ENCODE measurements around the gene MBNL3. TPM values are rescaled to one million over a fixed set of nuclear protein-coding genes. Genes with fewer than 3 reads are reported as not detected.

The MBNL3 gene
- total RNA-seq, 1 experiment from 2014 or later: 4.0 TPM

- TF ChIP-seq E2F5 (CRISPR knock-in tag; IDR thresholded peaks at IDR 0.05): no peak
- TF ChIP-seq ZNF416 (CRISPR knock-in tag; IDR thresholded peaks at IDR 0.05): no peak
- no peak for TF ChIP-seq ZNF138 (CRISPR knock-in tag; conservative IDR thresholded peaks at IDR 0.05)
- TF ChIP-seq AR (CRISPR knock-in tag; IDR thresholded peaks at IDR 0.05): no peak
- TF ChIP-seq MXD4 (CRISPR knock-in tag; IDR thresholded peaks at IDR 0.05; ENCODE audit: borderline replicate concordance): no peak
- TF ChIP-seq OVOL2 (CRISPR knock-in tag; IDR thresholded peaks at IDR 0.05; ENCODE audit: borderline replicate concordance): no peak
- TF ChIP-seq ZNF317 (CRISPR knock-in tag; IDR thresholded peaks at IDR 0.05; ENCODE audit: borderline replicate concordance, low read depth): no peak
- TF ChIP-seq SMAD3 (CRISPR knock-in tag; IDR thresholded peaks at IDR 0.05; ENCODE audit: borderline replicate concordance): no peak
- TF ChIP-seq AFF4 (CRISPR knock-in tag; IDR thresholded peaks at IDR 0.05; ENCODE audit: borderline replicate concordance): no peak
- no peak for TF ChIP-seq ARID4B (CRISPR knock-in tag; IDR thresholded peaks at IDR 0.05; ENCODE audit: borderline replicate concordance)
- TF ChIP-seq TEAD1 (CRISPR knock-in tag; IDR thresholded peaks at IDR 0.05): no peak
Observed at GRCh38 chrX:132468454-132468853, 20.4 kb downstream of the MBNL3 start (continued).

- POLR2A ChIA-PET: no interaction called here
- H3K4me3 Mint-ChIP-seq: no peak overlapping the region
- H3K9me3 Mint-ChIP-seq: no peaks in the 10 kb centered on the region
- H3K27ac Mint-ChIP-seq: no peak overlapping the region
- H3K36me3 Mint-ChIP-seq: no peaks in the 10 kb centered on the region
- ATAC-seq (no peak), DNase-seq (ENCODE audit: low spot score) (no peak)
- no peaks in the 10 kb centered on the region for H3K27me3 Mint-ChIP-seq (ENCODE audit: low read depth)
- CTCF ChIA-PET: interaction anchor here (0.6 kb wide), 1 partner anchor 1459 kb away, joined by 3 read pairs; no protein-coding TSS in a partner anchor
- H3K4me1 Mint-ChIP-seq: peaks cover 6% of the 10 kb centered on the region
- TF ChIP-seq ETV6 (CRISPR knock-in tag; IDR thresholded peaks at IDR 0.05): no peak
- TF ChIP-seq PREB (CRISPR knock-in tag; IDR thresholded peaks at IDR 0.05; ENCODE audit: borderline replicate concordance): no peak
- no peak for TF ChIP-seq TP53 (CRISPR knock-in tag; IDR thresholded peaks at IDR 0.05)
- TF ChIP-seq ZNF425 (CRISPR knock-in tag; conservative IDR thresholded peaks at IDR 0.05): no peak
- TF ChIP-seq NR2C2 (CRISPR knock-in tag; IDR thresholded peaks at IDR 0.05): no peak
- TF ChIP-seq STAT6 (CRISPR knock-in tag; conservative IDR thresholded peaks at IDR 0.05; ENCODE audit: low read depth): no peak
- TF ChIP-seq RELA (CRISPR knock-in tag; IDR thresholded peaks at IDR 0.05; ENCODE audit: borderline replicate concordance): no peak
Observed at GRCh38 chrX:132467989-132468388, 20.8 kb downstream of the MBNL3 start.
